IPS DF 19.7 (cell line): ENCODE results near the gene VIPR2.

Experiments used
- DNase-seq: peaks from one replicate; pipeline ENCODE4 v3.0.0-alpha.2; 2013; ENCODE audit warnings: low read depth, low spot score

The VIPR2 gene

DNA sequence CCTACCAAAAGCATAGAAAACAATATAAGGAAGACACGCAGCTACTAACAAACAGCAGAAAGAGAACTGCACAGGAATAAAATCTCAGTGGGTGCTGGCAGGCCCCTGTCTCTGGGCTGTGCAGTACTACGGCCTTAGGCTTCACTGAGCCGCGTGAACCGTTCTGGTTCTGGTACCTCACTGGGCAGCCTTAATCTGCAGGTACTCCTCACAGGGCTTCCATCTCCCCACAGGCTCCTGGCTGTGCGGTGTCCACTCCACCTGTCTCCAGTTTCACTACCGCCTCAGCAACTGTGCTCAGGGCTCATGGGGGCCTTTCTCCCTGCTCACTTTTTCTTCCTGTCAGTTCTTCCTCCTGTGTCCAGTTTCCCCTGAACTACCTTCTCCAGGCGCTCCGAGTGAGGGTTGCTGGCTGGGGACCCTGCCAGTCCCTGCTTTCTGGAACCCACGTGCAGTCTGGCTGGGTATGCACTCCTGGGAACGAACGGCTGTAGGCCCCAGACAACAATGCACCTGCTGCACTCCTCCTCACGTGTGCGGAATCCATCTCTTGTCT lies 75.7 kb downstream of the VIPR2 start:
- DNase-seq = no peak

DNA sequence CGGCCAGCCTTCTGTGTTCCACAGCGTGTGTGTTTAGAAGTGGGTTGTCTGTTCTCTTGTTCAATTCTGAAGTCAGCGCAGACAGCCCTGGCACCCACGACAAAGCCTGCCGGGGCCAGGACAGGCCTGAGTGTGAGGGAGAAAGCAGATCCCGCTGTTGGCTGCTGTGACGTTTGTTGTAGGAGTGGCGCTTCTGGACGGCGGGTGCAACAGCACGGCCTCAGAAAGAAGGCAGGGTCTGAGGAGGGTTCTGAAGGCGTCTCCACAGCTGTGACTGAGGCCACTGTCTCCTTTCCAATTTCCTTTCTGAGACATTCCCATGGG lies 76.2 kb downstream of the VIPR2 start:
- DNase-seq = no peak

DNA sequence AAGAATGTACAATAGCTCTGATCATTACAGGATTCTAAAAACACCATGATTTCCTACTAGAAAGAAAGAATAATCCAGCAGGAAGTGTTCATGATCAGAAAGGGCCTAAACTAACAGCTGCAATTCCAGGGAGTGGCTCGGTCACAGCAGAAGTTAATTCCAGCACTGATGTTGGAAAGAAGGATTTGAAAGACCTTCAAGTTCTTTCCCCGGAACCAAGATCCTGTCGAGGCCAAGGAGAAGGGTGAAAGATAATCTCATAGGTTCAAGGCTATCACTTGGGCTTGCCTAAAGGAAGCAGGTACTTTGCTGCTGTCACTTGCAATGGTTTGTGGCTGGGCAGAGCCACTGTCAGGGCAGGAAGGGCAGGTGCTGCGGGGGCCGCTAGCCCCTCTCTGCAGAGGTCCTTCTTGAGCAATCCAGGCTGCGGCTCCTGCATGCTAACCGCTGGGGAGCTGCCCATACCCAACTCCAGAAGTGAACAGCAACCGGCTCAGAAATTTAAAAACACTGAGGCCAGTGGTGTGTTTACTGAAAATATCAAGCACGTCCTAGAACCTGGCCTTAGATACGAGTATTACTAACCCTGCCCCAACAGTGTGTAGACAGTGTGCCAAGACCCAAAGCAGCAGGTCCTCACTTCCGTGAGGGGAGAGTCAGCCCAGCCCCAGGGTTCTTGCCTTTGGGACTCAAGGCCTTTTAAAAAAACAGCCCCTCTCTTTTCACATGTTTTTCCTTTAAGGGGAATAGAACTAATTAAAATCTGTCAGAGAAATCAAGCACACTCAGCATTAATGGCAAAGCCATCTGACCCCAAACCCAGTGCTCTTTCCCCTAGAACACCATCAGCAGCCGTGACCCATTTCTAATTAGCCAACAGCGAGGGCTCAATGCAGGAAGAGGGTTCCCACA lies 76.8 kb downstream of the VIPR2 start:
- DNase-seq = no peak

DNA sequence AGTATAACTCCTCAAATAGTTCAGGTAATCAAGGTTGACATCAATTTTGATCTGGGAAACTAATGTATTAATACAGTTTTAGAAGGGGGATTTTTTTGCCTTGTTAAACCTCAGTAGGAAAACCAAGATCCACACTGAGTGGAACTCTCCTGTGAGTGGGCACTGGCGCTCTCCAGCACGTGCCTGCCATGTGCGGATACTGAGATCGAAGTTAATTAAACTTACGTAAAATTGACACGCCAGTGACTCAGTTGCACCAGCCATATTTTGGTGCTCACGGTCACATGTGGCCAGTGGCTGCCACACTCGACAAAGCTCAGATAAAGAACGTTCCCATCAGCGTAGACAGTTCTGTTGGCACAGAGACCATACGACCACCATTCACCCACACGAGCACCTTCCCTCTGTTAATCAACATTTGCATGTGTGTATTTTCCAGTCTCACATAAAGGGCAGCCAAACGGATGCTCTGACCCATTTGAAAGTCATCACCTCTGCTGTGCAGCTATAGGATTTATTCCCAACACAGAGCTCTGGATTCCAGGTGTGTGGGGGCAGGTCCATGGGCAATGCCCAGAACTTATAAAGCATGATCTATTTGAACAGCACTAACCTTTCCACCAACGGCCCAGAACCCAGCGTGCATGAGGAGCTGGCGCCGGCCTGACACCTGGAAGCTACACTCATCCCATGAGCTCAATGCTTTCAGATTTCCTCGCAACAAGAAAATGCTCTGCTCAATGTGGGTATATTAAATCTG lies 77.7 kb downstream of the VIPR2 start:
- DNase-seq = no peak

DNA sequence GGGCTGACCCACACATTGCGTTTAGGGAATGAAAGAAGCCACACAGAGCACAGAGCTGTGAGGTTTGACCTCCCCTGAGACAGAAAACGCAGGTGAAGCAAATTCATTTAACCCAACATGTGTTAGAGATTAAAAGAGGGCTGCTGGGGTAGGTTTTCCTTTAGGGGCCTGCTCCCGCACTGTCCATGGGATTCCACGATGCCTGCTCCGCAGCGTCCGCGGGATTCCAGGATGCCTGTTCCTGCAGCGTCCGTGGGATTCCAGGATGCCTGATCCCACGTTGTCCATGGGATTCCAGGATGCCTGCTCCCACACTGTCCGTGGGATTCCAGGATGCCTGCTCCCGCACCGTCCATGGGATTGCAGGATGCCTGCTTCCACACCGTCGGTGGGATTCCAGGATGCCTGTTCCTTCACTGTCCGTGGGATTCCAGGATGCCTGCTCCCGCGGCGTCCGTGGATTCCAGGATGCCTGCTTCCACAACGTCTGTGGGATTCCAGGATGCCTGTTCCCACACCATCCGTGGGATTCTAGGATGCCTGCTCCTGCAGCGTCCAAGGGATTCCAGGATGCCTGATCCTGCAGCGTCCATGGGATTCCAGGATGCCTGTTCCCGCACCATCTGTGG lies 78.7 kb downstream of the VIPR2 start:
- no peak for DNase-seq

DNA sequence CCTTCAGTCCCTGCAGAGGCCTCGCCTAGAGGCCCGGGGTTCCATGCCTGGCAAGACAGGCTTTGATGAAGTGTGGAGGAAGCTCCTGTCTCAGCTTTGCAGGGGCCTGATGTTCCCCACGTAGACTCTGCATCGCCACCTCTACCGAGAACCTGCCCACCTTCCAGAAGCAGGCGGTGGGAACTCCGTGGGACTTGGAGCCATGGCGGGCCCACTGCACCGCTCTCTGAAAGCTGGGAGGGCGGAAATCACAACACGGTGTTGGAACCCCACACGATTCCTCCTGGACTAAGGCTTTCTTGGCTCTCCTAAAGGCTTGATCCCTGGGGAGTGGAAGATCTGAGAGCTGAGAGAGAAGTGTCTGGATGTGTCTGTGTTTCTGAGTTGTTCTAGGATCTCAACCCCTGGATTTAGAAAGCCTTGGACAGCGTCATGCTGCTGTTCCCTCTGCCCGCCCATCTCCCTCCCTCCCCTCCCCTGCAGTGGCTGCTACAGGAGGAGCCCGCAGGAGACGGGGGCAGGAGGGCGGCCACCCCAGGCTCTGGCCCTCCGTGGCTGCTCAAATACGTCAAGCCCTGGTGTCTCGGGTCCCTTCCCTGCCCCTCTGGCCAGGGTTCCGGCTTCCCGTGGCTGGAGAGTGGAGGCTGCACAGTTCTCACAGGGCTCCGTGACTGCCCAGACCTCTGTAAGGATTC lies 79.7 kb downstream of the VIPR2 start:
- no peak for DNase-seq

DNA sequence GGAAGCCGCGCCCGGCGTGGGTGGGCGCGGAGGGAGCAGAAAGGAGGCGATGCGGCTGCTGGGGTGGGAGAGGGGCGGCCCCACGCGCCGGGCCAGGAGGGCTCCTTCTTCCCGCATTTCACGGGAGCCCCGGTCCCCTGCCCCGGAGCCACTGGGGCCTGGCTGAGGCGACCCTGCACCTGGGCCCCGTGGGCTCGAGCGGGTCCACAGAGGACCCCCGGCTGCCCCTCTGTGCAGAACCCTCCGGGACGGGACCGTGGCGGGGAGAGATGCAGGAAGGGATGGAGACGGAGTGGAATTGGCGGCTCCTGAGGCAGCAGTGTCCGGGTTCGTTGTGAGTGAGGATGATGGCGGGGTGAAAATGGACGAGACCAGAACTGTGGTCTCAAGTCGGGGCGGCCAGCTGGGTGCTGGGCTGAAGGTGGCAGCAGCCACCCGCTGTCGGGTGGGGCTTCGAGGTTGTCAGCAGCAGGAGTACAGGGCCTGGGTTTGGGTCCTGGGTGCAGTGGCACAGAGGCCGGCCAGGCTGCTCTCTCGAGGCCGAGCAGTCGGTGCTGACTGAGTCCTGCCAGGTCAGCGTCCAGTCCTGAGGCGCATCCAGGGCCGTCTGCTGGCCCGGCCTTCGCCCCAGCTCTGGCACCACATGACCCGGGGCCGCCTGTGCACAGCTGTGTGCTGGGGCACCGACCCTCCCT lies 80.4 kb downstream of the VIPR2 start:
- DNase-seq = no peak

DNA sequence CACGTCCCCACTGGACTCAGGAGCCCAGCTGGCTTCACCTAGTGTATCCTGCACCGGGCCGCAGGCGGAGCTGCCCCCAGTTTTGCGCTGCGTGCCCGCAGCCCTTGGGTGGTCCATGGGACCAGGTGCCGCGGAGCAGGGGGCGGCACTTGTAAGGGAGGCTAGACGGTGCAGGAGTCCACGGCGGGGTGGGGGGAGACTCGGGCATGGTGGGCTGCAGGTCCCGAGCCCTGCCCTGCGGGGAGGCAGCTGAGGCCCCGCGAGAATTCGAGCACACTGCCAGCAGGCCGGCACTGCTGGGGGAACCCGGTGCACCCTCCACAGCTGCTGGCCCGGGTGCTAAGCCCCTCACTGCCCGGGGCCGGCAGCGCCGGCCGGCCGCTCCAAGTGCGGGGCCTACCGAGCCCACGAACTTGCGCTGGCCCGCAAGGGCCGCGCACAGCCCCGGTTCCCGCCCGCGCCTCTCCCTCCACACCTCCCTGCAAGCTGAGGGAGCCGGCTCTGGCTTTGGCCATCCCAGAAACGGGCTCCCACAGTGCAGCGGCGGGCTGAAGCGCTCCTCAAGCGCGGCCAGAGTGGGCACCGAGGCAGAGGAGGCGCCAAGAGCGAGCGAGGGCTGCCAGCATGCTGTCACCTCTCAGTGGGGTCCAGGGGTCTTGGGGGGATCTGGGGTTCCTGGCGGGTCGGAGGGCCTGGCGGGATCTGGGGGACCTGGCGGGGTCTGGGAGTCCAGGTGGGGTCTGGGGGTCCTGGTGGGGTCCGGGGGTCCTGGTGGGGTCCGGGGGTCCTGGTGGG lies 81.4 kb downstream of the VIPR2 start:
- DNase-seq = no peak

DNA sequence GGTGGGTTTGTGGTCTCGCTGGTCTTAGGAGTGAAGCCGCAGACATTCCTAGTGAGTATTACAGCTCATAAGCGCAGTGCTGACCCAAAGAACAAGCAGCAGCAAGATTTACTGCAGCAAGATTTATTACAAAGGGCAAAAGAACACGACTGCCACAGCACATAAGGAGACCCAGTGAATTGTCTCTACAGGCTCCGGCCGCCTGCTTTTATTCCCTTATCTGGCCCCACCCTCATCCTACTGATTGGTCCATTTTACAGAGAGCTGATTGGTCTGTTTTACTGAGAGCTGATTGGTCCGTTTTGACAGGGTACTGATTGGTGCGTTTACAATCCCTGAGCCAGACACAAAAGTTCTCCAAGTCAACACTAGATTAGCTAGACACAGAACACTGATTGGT lies 82.1 kb downstream of the VIPR2 start:
- no peak for DNase-seq

DNA sequence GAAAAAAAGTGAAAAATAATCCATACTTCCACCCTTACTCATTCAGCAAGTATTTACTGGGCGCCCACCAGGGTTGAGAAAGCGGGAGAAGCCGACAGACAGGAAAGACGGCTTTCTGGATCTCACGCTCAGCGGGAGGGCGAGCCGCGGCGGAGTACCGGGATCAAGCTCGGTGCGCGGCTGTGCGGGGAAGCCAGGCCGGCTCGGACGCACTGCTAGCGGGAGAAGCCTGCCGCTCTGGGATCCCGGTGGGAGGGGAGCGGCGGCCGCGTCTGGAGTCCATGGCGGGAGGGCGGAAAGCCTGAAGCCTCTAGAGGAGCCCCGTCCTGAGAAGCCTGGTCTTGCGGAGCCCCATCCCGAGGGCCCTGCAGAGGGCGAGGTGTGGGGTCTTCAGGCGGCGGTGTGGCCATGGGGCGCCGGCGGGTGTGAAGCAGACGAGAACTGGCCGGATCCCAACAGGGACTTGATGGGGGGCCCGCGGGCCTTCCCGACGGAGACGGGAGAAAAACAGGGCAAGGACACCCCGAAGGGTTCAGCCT lies 82.9 kb downstream of the VIPR2 start:
- no peak for DNase-seq

DNA sequence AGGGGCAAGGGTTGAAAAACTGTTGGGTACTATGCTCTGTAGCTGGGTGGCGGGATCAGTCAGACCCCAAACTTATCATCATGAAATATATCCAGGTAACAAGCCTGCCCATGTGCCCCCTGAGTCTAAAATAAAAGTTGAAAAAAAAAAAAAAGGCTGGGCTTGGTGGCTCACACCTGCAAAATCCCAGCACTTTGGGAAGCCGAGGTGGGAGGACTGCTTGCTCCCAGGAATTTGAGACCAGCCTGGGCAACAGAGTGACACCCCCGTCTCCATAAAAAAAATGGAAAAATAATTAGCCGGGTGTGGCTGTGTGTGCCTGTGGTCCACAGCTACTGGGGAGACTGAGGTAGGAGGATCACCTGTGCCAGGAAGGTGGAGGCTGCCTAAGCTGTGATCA lies 83.5 kb downstream of the VIPR2 start:
- DNase-seq = no peak

DNA sequence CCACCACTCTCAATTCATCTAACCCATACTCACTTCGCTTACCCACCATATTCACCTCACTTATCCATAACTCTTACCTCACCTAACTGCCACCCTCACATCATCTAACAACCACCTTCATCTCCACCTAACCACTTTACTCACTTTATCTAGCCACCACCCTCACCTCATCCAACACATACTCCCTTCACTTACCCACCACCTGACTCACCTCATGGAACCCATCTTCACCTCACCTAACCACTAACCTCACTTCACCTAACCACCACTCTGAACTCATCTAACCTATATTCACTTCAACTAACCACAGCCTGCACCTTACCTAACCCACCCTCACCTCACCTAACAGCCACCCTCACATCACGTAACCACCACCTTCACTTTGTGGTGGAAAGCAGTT lies 84.2 kb downstream of the VIPR2 start:
- DNase-seq = no peak

DNA sequence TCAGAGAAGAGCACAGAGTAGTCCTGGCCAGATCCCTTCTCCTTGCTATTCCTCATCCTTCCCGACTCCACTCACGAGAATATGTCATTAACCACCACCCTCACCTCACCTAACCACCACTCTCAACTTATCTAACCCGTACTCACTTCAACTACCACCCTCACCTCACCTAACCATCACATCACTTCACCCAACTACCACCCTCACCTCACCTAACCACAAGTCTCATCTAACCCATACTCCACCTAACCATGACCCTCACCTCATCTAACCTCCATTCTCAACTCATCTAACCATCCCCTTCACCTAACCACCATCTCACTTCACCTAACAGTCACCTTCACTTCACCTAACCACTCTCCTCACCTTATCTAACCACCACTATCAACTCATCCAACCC lies 85.0 kb downstream of the VIPR2 start:
- no peak for DNase-seq

DNA sequence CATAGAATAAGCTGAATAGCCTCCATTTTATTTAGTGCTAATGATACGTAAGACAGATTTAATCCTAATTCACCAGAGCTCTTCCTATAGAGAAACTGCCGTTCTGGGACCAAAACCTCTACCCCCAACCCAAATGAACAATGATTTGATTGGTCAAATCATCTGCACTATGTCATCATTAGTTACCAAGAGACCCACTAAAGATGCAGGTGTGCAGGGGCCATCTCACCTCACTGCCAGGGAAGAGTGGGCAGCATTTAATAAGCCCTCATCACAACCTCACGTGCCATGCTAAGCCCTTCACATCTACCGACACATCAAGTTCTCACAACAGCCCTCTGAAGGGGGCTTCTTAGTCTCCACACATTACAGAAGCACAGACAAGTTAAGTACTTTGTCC lies 87.0 kb downstream of the VIPR2 start:
- DNase-seq = no peak

DNA sequence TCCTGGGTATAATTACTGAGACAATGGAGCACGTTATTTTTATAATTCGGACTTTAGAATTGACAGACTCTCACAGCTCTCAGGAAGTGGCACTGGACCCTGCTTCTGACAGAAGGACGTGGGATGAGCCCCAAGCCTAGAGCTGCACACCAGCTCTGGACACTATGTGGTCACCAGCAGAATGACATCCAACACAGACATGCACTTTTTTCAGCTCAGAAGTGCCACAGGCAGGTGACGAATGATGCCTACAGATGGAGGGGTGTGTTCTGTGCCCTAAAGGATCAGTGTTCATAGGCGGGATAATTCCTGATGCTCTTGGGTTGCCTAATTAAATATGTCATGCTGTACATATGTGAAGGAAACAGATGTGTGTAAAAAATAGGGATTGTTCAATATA lies 87.9 kb downstream of the VIPR2 start:
- no peak for DNase-seq

DNA sequence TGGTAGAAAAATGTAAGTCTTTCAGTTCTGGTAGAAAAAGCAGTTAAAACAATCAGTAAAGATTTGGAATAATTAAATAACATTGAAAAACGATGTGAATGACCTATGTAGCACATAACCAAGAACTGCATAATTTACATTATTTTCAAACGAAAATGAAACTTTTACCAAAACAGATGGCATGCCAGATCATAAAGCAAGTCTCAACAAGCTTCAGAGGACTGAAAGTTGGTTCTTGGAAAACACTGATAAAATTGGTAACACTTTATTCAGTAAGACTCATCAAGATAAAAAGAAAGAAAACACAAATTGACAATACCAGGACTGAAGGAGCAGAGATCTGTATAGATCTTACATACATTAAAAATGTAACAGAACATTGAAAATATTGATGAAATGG lies 92.8 kb downstream of the VIPR2 start:
- no peak for DNase-seq

DNA sequence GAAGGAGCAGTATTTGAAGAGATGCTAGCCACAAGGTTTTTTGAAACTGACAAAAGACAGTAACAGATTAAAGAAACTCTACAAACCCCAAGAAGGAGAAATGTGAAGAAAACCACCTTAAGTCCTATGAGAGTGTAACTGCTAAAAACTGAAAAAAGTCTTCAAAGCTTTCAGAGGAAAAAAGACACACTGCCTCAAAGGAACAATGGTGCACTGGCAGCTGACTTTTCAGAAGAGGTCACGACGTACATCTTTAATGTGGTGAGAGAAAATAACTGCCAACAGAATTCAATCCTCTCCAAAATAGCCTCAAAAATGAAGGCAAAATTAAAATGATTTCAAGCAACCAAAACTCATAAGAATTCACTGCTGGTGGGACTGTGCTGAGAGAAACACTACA lies 94.0 kb downstream of the VIPR2 start:
- DNase-seq = no peak

DNA sequence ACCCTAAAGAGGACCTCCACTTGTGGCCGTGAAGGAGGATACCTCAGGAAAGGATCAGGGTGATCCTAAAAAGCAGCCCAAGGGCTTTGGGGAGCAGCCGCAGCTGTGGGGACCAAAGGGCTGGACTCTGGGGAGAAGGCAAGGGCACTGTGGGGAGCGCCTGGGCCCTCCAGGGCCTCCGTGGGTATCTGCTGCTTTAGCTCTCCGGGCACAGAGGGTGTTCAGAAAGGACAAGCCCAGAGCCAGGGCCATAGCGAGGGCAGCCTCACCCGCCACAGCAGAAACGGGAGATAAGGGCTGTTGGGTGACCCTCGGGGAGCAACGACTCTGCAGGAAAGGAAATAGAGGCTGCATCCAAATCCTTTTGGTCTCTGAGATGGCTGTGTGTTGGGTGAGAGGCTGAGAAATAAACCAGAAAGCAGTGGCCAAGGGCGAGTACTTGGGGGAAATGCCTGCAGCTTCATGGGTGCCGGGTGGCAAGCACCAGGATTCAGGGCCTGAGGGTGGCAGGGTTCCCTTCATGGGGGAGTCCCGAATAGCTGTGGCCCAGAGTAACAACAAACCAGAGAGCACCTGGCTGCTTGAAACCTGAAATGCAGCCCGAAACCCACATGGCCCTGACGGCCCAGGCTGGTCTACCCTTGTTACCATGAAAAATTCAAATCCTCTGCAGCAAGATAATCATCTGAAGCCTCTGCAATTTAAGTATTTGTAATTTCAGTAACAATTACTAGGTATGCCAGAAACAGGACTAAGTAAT lies 95.2 kb downstream of the VIPR2 start:
- no peak for DNase-seq

DNA sequence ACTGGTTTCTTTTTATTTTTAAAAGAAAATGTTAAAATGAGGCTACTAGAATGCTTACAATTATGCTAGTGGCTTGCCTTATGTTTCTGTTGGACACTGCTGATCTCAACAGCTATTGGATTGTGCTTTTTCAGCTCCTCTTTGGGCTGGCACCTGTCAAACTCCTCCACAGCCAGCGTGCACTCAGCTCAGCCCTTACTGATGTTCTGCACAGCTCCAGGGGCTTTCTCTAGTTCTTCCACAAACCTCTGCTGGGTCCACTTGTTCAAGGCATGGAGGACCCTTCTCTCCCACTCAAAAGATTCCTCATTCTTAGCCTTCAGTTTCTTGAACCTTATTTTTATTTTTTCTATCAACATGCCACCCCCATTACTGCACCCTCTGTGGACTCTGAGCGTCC lies 96.0 kb downstream of the VIPR2 start:
- DNase-seq = no peak
